Activated CD4-positive, CD25-positive, alpha-beta regulatory T cell treated with anti-CD3 and anti-CD28 coated beads, Interleukin-2, amount 50 U/mL, for 72 hours (primary cell): ENCODE data around the gene CBX6.

Experiments used
- DNase-seq: peaks from one replicate; pipeline ENCODE4 v3.0.0; 2021

The CBX6 gene

DNA sequence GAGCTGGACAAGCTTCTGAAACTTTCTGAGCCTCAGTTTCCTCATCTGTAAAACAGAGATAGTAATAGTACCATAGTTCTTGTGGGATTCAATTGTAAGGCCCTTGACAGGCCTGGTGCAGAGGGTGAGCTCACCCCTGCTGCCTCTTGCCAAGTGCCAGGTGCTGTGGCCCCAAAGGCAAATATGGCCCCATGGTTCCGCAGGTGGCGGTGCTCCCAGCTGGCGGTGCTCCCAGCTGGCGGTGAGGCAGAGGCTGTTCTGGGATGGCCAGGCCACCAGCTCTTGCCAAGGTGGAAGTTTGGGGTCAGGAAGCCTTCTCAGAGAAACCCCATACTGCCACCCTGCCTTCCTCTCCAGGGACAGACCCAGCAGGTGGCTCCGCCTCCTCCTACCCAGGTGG lies 37.0 kb downstream of the CBX6 start:
- no peak for DNase-seq

- no peak for DNase-seq
Observed at GRCh38 chr22:38834215-38834953, 37.6 kb downstream of the CBX6 start.

DNA sequence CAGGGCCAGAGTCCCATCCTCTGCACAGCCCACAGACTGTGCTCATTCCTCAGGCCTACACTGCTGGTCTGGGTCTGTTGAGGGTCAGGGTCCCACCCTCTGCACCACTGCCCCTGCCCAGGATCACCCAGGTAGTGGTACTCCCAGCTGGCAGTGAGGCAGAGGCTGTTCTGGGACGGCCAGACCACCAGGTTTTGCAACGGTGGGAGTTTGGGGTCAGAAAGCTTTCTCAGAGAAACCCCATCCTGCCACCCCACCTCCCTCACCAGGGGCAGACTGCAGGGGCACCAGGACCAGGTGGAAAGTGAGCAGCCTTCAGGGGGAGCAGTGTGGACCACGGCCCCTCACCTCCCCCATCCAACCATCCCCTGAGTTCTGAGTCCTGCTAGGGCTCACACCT lies 39.0 kb downstream of the CBX6 start:
- DNase-seq: no peak

GRCh38 chr22:38832005-38832978 lies 39.7 kb downstream of the CBX6 start:
- no peak for DNase-seq

DNA sequence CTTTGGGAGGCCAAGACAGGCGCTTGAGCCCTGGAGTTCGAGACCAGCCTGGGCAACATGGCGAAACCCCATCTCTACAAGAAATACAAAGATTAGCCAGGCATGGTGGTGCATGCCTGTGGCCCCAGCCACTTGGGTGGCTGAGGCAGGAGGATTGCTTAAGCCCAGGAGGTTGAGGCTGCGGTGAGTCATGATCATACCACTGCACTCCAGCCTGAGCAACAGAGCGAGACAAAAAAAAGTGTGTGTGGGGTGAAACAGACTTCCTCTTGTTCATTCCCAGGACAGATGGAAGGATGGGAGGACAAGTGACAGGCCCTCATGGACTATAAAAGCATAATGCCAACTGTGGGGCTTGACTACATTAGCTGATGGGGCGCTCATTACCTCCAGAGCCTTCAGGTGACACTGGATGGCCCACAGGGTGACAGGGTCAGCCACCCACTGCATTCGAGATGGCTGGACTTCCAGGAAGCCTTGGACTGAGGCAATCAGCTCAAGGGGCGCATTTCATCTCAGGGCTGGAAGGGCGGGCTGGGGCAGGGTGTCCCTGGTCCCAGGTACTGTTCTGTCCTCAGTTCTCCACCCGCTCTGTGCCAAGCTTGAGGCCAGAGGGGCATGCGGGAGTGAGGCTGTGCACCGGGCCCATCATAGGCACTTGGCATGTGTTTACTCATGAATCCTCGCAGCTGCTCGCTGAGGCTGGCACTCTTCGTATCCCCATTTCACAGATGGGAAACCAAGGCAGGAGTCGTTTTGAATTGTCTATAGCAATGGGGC lies 40.7 kb downstream of the CBX6 start:
- no peak for DNase-seq

DNA sequence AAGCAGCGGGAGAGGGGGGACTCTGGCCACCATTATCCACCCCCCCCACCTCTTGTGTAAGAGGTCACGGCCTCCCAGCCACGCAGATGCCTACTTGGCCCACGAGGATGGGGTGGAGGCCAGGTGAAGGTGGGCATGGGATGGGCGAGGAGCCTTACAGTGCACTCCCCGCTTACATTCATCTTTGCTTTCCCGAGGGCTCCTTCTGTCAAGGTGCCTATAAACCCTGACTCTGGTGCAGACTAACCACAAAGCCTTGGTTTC lies 41.2 kb downstream of the CBX6 start:
- no peak for DNase-seq

- no peak for DNase-seq
Observed at GRCh38 chr22:38830026-38830844, 41.8 kb downstream of the CBX6 start.

- no peak for DNase-seq
Observed at GRCh38 chr22:38829485-38829884, 42.5 kb downstream of the CBX6 start.

DNA sequence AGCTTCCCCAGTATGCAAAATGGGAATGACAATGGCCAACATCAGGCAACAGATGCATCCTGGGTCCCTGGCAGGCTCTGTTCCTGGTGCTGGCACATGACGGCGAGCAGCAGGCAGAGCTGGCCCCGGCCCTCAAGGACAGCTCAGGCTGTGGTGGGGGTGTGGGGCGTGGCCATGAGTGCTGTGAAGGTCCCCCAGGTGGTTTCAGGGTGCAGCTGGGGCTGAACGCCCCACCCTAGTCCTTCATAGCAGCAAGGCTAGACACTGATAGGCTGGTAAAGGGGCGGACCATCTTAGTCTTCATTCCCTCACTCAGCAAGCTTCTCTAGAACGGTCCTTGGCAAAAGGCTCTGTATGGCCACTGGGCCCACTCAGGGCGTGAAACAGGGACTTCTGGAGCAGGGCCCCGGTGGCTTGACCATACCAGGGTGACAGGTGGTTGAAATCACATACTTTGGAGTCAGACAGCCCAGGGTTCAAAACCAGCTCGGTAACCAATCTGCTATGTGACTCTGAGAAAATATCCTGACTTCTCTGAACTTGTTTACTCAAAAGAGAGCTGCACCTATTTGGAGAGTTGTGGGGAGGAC lies 43.3 kb downstream of the CBX6 start:
- DNase-seq: no peak

- no peak for DNase-seq
Observed at GRCh38 chr22:38828191-38828590, 43.8 kb downstream of the CBX6 start.

DNA sequence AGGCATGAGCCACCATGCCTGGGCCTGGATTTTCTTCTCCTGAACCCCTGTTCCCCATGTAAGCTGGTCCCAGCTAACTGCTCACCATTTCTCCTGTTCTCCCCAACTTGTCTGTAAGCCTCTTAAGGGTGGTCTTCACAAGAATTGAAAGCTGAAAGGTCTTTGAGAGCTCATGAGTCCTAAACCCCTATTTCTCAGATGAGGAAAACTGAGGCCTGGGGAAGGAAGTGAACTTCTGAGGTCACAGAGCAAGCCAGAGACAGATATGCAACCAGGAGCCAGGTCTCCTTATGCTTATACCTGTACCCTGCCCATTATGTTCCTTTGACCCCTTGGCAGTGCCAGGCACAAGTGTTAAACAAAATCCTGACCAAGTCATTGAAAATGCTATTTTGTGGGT lies 44.5 kb downstream of the CBX6 start:
- DNase-seq: no peak

- DNase-seq: no peak
Observed at GRCh38 chr22:38826801-38827200, 45.2 kb downstream of the CBX6 start.

- no peak for DNase-seq
Observed at GRCh38 chr22:38826386-38826785, 45.6 kb downstream of the CBX6 start.

DNA sequence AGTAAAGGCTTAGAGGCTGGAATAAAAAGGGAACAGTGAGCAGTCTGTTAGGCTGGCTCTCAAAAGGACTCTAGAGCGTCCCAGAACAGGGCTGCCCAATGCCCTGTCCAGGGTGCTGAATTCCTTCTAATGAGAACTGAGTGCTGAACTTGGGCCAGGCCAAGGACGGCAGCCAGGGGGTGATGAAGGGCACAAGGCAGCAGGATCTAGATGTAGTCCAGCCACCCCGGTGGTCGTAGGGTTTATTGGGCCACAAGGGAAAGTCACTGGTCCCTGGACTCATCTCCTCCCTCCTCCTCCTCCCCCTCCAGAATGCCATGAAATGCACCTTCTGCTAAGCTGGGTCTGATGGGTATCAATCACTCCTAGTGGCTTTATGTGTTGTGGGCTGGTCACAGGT lies 47.4 kb downstream of the CBX6 start:
- DNase-seq: peak; percentile 39

- no peak for DNase-seq
Observed at GRCh38 chr22:38823637-38824036, 48.4 kb downstream of the CBX6 start.

DNA sequence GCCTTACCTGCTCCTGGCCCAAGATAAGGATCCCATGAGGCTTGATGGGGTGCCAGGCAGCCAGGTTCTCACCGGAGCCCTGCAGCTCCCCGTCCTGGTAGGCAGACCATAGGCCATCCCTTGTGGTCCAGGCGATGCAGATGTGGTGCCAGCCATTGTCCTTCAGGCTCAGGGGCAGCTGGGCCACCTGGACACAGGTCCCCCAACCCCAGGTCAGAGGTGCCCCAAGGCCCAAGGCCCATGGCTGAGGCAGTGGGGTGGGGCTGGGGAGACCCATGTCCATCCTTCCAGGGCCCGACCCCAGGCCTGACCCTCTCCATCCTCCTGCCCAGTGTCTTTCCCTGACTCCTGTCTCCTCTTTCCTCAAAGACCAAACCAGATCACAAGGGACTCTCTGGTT lies 48.9 kb downstream of the CBX6 start:
- no peak for DNase-seq

- DNase-seq: no peak
Observed at GRCh38 chr22:38820020-38820419, 52.0 kb downstream of the CBX6 start.

DNA sequence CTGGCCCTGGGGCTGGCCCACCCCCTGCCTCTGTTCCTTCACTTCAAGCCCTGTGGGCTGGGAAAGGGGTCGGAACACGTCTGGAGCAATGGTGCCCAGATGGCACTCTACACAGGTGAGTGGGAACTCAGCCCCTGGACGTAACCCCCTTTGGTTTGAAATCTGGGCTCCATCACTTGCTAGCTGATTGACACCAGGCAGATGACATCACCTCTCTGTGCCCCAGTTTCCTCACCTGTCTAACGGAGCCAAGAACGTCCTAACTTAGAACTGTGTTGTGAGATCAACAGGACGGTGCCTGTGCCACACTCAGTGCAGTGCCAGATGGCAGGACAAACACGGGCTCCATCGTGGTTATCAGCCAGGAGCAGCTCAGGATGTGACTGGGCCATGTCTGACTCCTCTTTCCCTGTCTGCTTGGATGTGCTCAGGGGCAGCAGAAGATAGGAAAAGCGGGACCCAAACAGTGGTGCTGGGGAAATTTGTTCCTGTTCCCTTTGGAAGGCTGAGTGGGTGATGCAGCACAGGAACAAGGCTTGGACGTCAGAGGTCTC lies 52.6 kb downstream of the CBX6 start:
- DNase-seq: no peak

GRCh38 chr22:38817196-38817595 lies 54.8 kb downstream of the CBX6 start:
- no peak for DNase-seq

DNA sequence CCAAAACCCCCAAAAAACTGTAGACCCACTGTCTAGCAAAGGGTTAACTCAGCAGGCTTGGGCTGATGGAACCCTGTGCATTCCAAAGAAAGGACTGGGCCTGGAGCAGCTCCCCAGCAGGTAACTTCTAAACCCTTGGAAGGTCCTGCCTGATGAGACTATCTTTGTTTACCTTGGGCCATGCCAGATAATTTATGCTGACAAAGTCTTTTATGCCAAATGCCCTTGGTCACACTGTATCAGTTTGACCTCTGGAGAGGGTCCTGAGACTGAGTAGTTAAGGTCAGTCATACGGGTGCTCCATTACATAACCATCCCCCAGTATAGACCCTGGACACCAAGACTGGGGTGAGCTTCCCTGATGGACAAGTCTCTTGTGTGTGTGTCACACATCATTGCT lies 56.2 kb downstream of the CBX6 start:
- no peak for DNase-seq
